B cell (primary cell): Measurements from ENCODE around the gene MEAF6.
A peak's percentile ranks its signal among the peaks of the same experiment; 100 is the strongest.

Source experiments
- CTCF ChIP-seq: fragments of 200-600 bp; IDR thresholded peaks from one replicate; pipeline ENCODE4 v1.8.0; 2022; ENCODE audit warnings: antibody characterized with exemption, mild to moderate bottlenecking
- EZH2 ChIP-seq: IDR thresholded peaks from 2 replicates; pipeline ENCODE4 v1.6.1; 2012; ENCODE audit warnings: borderline replicate concordance, low read depth, mild to moderate bottlenecking, moderate library complexity, low read length; ENCODE audit not compliant: insufficient read depth, poor library complexity, severe bottlenecking

DNA sequence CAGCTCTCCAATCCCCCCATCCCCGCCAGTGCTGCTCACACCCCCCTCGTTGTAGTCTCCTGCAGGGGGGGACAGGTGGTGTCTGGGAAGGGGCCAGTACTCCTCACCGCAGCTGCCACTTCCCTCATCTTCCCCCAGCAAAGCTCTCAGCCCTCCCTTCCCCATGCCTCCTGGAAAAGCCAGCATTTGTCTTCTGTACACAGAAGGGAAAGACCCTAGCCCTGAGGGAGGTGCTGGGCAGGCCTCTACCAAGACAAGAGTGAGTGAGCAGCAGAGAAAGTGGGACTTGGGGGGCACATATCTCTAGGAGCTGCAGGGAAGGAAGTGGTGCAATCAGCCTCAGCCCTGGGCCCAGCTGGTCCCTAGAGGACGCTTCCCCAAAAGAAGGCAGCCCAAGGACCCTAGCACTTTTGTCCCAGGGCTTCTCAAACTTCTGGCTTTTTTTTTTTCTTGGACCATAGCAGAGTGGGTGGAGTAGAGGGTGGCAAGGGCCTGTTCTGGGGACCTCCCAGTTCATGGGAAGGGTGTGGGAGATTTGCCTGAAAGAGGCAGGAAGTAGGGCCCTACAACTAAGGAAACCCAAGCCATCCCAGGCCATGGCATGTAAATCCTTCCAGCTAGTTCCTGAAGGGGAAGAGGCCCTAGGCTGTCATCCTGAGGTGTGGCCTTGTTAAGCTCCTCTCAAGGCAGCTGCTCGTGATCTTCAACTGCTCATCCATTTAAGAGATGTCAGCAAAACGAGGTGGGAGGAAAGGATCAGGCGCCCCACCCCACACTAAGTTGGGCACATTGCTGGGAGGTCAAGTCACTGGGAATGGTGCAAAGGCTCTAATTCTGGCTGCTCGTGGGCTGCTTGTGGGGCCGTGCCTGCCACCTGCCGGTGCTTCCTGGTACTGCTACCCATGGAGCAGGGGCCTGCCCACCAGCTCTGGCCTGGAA lies 27.6 kb downstream of the MEAF6 start:
- TF ChIP-seq CTCF (peak; percentile 97), EZH2 (no peak)
